ENCODE measurements around the gene MX2.
"Not testable (repeated sequence)": the region's sequence is repeated elsewhere in the genome, so short reads cannot be mapped to it uniquely, and the experiment has no call there.

MX2 gene, protein sequence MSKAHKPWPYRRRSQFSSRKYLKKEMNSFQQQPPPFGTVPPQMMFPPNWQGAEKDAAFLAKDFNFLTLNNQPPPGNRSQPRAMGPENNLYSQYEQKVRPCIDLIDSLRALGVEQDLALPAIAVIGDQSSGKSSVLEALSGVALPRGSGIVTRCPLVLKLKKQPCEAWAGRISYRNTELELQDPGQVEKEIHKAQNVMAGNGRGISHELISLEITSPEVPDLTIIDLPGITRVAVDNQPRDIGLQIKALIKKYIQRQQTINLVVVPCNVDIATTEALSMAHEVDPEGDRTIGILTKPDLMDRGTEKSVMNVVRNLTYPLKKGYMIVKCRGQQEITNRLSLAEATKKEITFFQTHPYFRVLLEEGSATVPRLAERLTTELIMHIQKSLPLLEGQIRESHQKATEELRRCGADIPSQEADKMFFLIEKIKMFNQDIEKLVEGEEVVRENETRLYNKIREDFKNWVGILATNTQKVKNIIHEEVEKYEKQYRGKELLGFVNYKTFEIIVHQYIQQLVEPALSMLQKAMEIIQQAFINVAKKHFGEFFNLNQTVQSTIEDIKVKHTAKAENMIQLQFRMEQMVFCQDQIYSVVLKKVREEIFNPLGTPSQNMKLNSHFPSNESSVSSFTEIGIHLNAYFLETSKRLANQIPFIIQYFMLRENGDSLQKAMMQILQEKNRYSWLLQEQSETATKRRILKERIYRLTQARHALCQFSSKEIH

DNA sequence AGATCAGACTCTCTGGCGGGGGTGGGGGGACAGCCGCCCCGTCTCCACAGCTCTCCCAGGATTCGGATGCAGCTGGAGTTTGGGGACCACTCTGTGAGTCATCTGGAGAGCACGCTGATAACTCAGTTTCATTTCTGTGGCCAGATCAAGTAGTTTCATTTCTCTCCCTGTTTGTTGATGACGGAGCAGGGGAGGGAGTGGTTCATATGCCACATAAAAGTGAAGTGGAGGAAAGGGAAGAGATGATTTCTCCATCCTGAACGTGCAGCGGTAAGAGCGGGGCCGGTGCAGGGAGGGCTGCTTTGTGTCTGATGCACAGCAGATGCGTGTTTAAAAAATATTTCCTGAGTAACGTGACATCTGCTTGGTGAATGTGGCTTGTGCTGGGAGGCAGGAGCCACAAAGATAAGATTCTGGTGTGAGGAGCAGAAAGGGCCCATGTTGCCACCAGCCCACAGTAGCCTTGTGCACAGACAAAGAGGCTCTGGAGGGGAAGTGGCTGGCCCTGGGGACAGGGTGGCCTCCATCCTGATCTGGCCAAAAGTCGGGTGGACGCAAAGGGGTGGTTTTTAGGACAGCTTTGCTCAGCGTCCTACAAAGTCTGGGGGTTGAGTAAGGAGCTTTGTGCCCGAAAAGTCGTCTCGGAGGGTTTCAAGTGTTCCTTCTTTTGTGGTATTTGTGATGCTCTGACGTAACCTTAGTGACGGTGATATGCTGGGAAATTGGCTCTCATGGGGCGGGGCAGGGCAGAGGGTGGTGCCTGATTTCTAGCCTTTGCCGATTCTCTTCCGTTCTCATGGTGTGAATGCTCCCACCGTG, at the start of gene MX2:
MX2 (plus strand) TSS at position 242 of the 819 bp plus-strand sequence. CDS start 14,880 bp downstream, outside the sequence.
- peak; percentile 33 for DNase-seq

DNA sequence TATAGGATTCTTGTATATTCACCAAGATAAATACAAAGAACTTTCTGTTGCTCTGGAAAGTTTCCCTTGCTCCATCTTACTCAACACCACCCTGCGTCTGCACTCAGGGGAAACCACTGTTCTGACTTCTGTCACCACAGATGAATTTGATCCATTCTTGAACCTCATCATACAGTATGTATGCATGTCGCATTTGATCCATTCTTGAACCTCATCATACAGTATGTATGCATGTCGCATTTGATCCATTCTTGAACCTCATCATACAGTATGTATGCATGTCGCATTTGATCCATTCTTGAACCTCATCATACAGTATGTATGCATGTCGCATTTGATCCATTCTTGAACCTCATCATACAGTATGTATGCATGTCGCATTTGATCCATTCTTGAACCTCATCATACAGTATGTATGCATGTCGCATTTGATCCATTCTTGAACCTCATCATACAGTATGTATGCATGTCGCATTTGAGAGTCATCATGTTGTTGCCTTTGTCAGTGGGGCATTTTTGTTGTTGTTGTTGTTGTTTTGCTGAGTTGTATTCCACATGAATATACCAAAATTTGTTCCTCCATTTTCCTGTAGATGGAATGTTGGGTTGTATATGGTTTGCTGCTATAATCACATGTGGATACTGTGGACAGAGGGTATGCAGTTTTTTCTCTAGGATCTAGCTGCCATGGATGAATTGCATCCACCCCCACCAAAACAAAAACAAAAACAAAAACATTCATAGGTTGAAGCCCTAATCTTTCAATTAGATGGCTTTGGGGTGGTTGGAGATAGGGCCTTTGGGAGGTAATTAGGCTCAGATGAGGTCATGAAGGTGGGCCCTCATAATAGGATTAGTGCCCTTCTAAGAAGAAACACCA, 48.3 kb upstream of the MX2 start:
- DNase-seq, result not testable (repeated sequence)

DNA sequence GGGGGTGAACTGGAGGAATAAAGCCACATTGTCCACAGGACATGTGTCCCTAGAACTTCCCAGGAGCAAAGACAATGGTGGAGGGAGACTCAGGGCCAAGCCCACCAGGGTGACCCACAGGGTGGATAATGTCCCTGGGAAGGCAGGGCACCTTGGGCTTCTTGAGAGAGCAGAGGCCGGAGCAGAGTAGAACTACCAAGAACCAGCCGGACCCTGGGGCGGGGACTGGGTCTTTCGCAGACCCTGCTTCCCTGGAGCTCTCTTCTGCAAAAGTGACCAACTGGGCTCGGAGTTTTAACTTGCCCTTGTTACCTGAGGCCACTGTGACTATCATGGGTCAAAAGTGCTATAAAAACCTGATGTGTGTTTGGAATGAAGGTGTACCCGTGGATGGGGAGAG, 46.1 kb upstream of the MX2 start:
- DNase-seq, result no peak

DNA sequence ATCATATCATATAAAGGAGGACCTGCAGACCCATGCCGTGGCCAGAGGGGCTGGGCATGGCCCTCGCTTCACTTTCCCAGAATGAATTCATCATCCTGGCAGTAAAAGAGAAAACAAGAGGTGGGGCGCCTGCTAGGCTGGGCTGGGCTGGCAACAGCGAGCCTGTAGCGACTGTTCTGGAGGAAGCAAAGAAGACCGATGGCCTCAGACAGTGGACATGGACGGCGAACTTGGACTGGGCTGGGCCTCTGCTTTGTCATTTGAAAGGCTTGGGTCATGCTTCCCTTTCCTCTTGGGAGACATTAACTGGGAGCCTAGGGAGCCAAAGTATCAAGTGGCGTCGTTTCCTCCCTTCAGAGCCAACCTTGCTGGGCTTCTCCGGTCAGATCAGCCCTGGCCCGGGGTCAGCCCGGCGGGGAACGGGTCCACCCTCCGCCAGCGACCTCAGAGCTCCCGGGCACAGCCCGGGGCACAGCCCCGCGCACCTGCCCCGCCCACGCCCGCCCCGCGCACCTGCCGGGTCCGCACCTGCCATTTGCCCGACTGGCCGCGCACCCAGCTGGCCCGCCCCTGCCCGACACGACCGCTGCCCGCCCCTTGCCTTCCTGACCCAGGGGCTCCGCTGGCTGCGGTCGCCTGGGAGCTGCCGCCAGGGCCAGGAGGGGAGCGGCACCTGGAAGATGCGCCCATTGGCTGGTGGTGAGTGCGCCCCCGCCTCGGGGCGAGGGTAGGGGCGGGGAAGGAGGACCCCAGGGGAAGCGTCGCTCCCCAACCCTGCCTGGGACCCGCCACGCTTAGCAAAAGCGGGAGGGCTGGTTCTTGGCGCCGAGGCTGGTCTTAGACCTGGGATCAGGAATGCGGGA, 45.4 kb upstream of the MX2 start, which contains the start of gene FAM3B:
FAM3B (plus strand) TSS at position 602 of the 863 bp plus-strand sequence; CDS start at position 681, 79 bp downstream.
- peak; percentile 53 for DNase-seq

DNA sequence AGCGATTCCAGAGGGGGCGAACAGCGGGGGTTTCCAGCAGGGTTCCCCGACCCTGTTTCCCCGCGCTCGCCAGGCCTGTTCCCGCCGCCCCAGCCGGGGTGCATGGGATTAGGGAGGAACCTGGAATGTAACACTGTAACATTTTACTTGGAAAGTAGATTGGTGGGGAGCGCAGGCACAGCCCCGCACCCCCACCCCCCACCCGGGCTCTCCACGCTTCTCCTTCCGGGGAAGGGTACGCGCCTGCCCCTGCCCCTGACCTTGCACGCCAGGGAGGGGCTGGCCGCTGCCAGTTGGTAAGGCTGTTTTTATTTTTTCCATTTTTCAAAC, 44.8 kb upstream of the MX2 start:
- no peak for DNase-seq

DNA sequence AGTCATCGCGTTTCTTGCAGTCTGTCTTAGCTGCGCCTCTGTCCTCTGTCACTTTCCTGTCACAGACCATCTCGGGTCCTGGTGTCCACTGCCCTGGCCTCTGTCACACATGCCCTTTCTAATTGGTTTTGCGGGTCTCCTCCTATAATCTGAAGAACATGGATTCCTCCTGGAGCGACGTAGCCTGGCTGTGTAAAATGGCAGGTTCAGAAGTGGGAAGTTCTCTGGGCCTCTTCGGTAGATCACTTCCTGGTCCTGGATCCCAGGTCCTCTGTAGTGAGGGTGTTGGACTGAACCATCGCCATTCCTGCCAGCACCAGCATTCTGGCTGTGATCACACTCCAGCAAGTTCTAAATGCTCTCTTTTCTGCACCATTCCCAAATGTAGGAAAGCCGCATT, 44.4 kb upstream of the MX2 start:
- DNase-seq, result no peak

DNA sequence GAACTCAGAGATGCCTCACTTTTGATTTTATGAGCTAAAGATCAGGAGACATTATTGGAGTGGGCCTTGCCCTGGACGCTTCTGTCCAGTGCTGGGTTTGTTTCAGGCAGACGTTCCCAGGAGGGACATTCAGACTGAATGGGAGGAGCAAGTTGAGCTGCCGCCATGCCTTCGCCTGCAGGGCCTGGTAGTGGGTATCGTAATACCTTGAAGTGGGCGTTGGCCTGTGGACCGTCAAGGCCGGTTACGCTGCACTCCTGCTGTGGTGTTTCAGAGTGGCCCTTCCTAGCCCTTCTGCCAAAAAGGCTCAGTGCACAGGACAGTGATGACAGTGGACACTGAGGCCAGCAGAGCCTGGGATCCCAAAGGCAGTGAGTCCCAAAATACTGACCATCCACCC, 43.6 kb upstream of the MX2 start:
- DNase-seq, result no peak

DNA sequence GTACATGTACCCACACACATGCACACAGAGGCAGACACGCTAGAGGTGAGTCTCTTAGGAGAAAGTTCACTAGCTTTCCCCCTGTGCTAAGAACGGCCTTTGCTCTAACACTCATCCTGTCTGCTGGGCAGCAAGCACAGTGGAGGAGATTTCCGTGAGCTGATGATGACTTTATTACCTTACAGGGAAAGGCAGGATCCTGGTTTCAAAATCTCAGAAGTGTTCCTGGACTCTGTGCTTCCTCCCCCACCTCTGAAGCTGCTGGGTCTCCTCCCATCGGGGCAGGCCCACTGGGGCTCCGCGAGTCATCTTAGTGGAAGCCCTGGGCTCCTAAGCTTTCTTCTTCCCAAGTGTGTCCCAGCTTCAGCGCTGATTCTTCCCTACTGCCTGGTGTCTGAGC, 42.6 kb upstream of the MX2 start:
- DNase-seq, result no peak

DNA sequence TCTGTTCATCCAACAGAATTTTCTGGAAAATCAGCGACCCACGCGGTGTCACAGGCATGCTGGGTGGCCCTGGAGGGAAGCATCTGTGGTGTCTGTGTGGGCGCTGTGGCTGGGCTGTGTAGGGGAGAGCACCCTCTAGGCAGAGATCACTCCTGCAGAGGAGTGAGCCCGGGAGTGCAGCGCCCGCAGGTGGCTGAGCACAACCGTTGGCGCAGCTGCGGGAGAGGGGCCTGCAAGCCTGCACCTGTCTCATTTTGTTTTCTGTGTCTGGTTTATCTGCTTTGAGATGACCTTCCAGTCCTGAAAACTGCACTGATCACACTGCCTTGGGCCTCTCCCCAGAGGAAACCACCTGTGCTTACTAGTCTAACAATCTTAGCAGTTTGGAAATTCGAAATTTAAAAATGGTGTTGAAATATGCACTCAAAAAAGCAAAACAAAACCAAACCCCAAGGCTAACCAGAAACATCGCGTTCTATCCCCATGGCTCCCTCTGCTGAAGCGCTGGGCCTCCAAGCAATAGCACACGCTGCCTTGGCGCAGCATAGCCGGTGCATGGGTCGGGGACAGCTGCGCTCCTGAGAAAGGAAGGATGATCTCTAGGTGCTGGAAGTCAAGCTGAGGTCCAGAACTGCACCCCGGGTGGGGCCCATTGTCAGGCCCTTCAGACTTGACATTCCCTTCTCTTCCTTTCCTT, 40.5 kb upstream of the MX2 start:
- peak; percentile 8 for DNase-seq

DNA sequence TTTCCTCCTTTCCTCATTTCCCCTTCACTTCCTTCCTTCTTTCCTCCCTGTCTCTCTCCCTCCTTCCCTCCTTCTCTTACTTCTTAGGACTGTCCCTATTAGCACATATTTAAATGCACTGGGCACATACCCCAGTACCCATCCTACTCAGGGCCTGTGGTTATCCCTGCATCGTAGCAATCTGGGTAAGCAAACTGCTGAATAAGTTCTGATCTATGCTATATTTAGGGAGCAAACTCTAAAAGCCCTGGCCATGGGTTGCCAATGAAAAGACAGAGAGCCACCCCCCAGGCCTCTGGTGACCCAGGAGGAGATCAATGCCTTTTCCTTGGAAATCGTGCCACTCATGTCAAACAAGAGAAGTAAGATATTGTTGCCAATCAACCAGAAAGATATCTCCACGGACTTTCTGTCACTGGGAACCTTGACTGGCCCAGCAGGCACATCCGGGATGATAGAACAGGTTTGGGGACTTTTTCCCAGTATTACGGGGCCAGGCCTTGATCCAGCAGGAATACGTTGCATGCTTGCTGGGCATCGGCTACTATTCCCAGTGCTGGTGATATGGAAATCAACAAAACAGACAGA, 39.8 kb upstream of the MX2 start:
- peak; percentile 13 for DNase-seq

DNA sequence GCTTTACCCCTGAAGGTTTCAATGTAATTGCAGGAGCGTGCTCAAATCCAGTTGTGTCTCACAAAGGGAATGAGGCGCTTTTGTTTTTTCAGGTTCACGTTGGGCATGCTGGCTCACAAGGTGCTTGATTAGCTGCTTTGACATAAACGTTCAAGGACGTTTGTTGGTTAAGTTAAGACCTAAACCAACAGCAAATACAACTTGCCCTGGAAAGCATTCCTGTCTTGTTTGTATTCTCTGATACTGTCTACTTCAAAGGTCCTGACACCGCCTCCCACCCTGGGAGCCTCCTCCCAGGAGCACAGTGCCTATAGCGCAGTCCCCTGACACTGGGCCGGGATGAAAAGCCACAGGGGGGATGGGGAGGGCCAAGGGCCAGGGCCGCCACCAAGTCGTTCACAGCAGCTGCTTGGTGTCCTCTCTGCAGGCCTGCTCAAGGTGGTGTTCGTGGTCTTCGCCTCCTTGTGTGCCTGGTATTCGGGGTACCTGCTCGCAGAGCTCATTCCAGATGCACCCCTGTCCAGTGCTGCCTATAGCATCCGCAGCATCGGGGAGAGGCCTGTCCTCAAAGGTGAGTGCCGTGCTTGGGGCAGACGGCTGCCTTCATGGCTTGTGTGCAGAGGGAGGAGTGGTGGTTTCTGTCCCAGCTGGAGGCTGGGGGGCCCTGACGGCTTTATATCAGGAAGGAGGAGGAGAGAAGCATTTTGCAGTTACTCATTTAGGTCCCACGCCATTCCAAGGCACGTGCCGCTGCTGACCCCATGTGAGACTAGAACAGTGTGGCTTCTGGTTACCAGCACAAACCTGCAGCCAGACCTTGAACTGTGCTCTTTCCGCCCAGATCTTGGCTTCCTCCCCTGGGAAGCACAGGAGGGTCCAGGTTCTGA, 39.1 kb upstream of the MX2 start:
- no peak for DNase-seq

DNA sequence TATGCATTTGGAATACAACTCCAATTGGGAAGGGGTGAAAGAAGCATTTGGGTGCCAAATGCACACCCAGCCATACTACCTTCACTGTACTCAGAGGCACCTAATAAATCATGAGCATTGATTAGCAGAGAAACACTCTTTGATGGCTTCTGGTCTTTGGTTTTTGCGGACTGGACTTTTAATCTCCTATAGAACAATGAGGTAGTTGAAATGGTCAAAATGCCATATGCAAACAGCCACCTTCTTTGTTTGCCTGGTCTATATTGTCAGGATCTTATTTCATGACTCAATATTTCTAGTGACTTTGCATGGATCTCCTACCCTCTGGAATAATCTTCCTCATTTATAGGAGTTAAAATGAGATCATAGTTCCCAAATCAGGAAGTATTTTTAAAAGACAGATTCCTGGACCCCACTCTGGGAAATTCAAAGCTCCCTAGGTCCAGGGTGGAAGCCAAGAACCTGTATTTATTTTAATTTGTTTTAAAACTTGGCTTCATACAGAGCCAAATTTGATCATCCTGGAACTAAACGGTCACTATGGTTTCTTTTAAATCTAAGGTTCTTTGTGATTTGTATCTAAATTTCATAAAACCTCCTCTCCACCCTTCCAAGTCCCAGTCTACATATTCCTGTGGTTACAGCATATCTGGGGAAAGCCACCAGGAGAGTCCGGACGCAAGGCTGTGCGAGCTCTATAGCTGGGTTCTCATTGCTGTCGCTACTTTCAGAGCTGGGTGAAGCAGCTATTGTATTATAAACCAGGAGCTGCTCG, 36.5 kb upstream of the MX2 start:
- DNase-seq, result no peak

DNA sequence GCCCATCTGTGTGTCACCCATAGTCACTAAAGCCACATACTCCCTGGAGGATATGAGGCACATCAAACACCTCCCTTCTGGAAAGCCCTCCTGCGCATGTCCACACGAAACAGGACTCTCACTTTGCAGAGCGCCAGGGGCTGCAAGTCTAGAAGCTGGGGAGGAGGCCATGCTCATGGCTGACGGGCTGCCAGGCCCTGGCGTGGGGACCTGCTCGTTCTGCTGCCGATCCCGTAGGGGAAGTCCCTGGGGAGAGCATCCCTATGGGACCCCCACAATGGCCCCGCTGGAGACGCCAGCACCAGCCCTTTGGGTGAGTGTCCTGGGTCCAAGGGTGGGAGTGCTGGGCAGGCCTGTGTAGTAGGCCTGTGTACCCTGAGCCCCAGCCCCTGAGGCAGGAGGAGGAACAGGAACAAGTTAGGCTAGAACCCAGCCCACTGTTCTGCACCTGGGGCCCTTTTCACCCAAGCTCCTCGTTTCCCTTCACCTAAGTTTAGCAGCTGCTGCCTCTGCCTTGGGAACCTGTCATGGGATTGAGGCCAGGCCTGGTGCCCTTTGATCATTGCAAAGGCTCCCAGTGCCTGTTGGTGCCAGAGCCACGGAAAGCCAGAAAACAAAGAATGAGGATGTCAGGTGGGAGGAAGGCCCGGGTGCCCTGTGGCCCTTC, 35.3 kb upstream of the MX2 start:
- DNase-seq, result no peak

DNA sequence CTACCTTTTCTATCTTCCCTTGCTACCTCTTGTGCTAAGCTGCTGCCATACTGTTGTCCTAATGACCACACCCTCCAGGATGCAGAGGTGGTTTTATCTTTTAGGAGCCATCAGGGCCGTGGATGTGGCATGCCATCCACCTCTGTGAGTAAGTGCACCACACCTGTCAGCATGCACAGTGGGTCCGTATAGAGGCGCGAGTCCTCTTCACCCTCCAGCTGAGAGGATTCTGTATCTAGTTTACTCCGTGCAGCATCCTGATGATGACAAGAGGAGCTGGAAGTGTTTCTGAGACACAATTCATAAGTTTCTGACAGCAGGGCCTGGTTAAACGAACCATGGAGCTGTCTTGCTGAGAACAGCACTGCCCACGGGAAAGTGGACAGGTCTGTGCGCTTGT, 34.1 kb upstream of the MX2 start:
- no peak for DNase-seq

DNA sequence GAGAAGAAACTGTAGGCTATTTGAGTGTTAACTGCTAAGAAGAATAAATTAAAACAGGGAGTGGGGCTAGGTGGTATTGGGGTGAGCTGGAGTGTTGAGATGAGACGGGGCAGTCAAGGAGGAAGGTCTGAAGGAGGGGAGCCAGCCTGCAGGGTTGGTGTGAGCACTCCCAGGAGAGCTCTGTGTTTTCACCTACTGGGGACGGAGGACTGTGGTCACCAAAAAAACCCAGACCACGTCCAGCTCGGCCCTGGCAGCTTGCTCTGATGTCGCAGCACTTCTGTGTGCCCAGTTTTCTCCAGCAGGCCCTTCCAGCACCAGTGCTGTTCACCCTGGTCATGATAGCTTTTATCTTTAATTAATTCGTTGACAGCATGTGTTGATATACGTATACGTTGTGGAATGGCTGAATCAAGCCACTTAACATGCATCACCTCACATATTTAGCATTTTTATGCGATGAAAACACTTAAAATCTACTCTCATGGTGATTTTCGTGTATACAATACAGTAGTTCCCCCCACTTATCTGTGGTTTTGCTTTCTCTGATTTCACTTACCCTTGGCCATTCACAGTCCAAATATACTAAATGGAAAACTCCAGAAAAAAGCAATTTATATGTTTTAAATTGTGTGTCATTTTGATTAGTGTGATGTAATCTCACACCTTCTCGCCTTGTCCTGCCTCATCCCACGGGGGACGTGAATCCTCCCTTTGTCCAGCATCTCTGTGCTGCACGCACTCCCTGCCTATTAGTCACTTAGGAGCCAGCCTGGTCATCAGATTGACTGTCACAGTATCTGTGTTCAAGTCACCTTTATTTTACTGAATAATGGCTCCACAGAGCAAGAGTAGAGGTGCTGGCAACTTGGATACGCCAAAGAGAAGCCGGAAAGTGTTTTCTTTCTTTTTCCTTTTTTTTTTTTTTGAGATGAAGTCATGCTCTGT, 32.9 kb upstream of the MX2 start:
- DNase-seq, result no peak

DNA sequence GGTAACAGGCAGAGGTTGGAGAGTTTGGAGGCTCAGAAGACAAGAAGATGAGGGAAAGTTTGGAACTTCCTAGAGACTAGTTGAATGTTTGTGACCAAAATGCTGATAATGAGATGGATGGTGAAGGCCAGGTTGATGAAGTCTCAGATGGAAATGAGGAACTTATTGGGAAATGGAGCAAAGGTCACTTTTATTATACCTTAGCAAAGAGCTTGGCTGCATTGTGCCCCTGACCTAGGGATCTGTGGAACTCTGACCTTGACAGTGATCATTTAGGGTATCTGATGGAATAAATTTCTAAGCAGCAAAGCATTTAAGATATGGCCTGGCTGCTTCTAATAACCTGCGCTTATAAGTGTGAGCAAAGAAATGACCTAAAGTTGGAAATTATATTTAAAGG, 28.1 kb upstream of the MX2 start:
- DNase-seq, result no peak

DNA sequence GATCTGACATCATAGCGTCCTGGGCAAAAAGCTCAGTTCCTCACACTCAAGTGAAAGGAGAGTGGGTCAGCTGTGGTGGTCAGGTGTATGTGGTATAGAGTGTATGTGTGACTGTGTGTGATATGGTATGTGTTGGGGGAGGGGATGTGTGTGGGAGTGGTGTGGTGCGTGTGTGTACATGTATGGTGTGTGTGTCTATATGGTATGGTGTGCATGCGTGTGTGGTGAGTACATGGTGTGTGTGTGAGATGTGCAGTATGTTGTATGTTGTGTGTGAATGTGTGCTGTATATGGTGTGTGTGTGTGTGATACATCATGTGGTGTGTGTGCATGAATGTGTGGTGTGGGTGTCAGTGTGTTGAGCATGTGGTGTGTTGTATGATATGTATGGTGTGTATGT, 24.3 kb upstream of the MX2 start:
- no peak for DNase-seq
